ENCODE measurements around the gene KLHL2. TPM values are rescaled to one million over a fixed set of nuclear protein-coding genes. Genes with fewer than 3 reads are reported as not detected.

KLHL2 gene
- total RNA-seq, 2 experiments from 2014 or later: 27.9 to 33.8 TPM

DNA sequence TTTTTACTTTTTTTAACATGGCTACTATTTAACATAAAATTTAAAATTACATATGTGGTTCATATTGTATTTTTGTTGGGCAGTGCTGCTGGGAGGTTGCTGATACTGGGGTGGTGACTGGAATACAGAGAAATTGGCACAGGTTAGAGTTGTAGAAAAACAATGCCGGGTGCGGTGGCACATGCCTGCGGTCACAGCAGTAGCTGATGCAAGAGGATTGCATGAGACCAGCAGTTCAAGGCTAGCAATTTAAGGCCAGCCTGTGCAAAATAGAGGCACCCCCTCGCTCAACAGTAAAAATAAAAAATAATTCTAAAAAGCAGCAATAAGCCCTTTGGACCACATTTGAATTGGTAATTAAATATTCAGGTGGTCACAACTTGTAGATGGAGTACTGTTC is 159.7 kb downstream of the KLHL2 start:
- DNase-seq (ENCODE audit: low spot score): no peak
- ChIA-PET CTCF (ENCODE audit: unreplicated experiment) (no interaction called here), POLR2A (no interaction called here)
- Histone ChIP-seq H4K20me1 (ENCODE audit: insufficient read depth, low read length) (no peaks in the 10 kb centered on the region), H2AFZ (ENCODE audit: low read length) (no peak overlapping the region), H3K4me3 (ENCODE audit: low read depth, low read length, poor library complexity, severe bottlenecking) (no peak overlapping the region), H3K36me3 (ENCODE audit: insufficient read depth, low read length) (no peaks in the 10 kb centered on the region), H3K9me3 (ENCODE audit: low read length) (no peaks in the 10 kb centered on the region), H3K9me2 (ENCODE audit: insufficient read depth, low read length) (no peaks in the 10 kb centered on the region), H3K4me1 (ENCODE audit: insufficient read depth, low read length, poor library complexity, severe bottlenecking) (no peaks in the 10 kb centered on the region), H3K27ac (ENCODE audit: low read depth, low read length, poor library complexity, severe bottlenecking) (no peak overlapping the region), H3K79me2 (ENCODE audit: insufficient read depth, low read depth, low read length) (no peaks in the 10 kb centered on the region), H3K4me2 (ENCODE audit: low read length) (no peak overlapping the region)
- TF ChIP-seq EZH2phosphoT487 (IDR thresholded peaks at IDR 0.05; ENCODE audit: borderline replicate concordance, low read depth, low read length): no peak
- TF ChIP-seq CTCF (conservative IDR thresholded peaks at IDR 0.05; ENCODE audit: low read length): no peak
- intact Hi-C loops (cut with micrococcal nuclease; ENCODE audit: unreplicated experiment): no loop called here
- no TSS peak for BruUV-seq (replicated peaks)

DNA sequence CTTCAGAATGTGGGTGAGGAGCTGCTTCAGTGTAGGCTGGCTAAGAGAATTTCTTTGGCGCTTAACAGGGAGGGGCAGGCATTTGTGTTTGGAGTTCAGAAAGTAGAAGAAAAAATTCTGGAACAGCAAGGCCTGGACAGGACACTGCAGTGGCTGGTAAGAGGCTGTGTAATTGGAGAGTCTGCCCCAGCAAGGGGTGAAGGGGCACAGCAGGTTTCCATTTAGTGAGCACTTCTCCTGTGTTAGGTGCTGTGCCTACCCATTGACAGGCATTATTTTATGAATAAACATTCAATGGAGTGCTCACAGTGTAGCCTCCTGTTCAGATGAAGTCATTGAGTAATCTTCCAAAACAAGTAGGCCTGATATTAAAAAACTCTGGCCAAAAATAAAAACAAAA is 160.8 kb downstream of the KLHL2 start:
- CTCF ChIA-PET (ENCODE audit: unreplicated experiment): no interaction called here
- TF ChIP-seq EZH2phosphoT487 (IDR thresholded peaks at IDR 0.05; ENCODE audit: borderline replicate concordance, low read depth, low read length) (no peak), CTCF (conservative IDR thresholded peaks at IDR 0.05; ENCODE audit: low read length) (no peak)
- Histone ChIP-seq H3K79me2 (ENCODE audit: insufficient read depth, low read depth, low read length) (no peaks in the 10 kb centered on the region), H3K9me3 (ENCODE audit: low read length) (no peaks in the 10 kb centered on the region), H3K9me2 (ENCODE audit: insufficient read depth, low read length) (no peaks in the 10 kb centered on the region), H3K4me2 (ENCODE audit: low read length) (no peak overlapping the region), H3K4me3 (ENCODE audit: low read depth, low read length, poor library complexity, severe bottlenecking) (no peak overlapping the region), H4K20me1 (ENCODE audit: insufficient read depth, low read length) (no peaks in the 10 kb centered on the region), H3K27ac (ENCODE audit: low read depth, low read length, poor library complexity, severe bottlenecking) (no peak overlapping the region), H3K36me3 (ENCODE audit: insufficient read depth, low read length) (no peaks in the 10 kb centered on the region), H3K4me1 (ENCODE audit: insufficient read depth, low read length, poor library complexity, severe bottlenecking) (no peaks in the 10 kb centered on the region), H2AFZ (ENCODE audit: low read length) (no peak overlapping the region)
- no peak for DNase-seq (ENCODE audit: low spot score)
- intact Hi-C loops (cut with micrococcal nuclease; ENCODE audit: unreplicated experiment): no loop called here
- no TSS peak for BruUV-seq (replicated peaks)
- POLR2A ChIA-PET: no interaction called here

GRCh38 chr4:165368567-165368966 is 161.2 kb downstream of the KLHL2 start:
- POLR2A ChIA-PET: no interaction called here
- H3K36me3 ChIP-seq (ENCODE audit: insufficient read depth, low read length): no peaks in the 10 kb centered on the region
- intact Hi-C loops (cut with micrococcal nuclease; ENCODE audit: unreplicated experiment): no loop called here
- DNase-seq (ENCODE audit: low spot score): no peak
- no peak overlapping the region for H3K4me2 ChIP-seq (ENCODE audit: low read length)
- no peak overlapping the region for H2AFZ ChIP-seq (ENCODE audit: low read length)
- no peak overlapping the region for H3K4me3 ChIP-seq (ENCODE audit: low read depth, low read length, poor library complexity, severe bottlenecking)
- H3K27ac ChIP-seq (ENCODE audit: low read depth, low read length, poor library complexity, severe bottlenecking): no peak overlapping the region
- H3K9me2 ChIP-seq (ENCODE audit: insufficient read depth, low read length): no peaks in the 10 kb centered on the region
- no peaks in the 10 kb centered on the region for H3K4me1 ChIP-seq (ENCODE audit: insufficient read depth, low read length, poor library complexity, severe bottlenecking)
- H4K20me1 ChIP-seq (ENCODE audit: insufficient read depth, low read length): no peaks in the 10 kb centered on the region
- CTCF ChIA-PET (ENCODE audit: unreplicated experiment): no interaction called here
- H3K79me2 ChIP-seq (ENCODE audit: insufficient read depth, low read depth, low read length): no peaks in the 10 kb centered on the region
- TF ChIP-seq CTCF (conservative IDR thresholded peaks at IDR 0.05; ENCODE audit: low read length) (no peak), EZH2phosphoT487 (IDR thresholded peaks at IDR 0.05; ENCODE audit: borderline replicate concordance, low read depth, low read length) (no peak)
- no TSS peak for BruUV-seq (replicated peaks)
- no peaks in the 10 kb centered on the region for H3K9me3 ChIP-seq (ENCODE audit: low read length)

All from OCI-LY7 (cell line).